Parathyroid adenoma (tissue), 2 donors: ENCODE measurements around the gene ARL2BP.

Experiments used
- H2AFZ ChIP-seq: fragments of 300-600 bp; sonication (generic); one replicate; pipeline ENCODE4 v1.7.0; 2017; ENCODE audit warnings: antibody characterized with exemption, mild to moderate bottlenecking
- H3K27ac ChIP-seq: fragments of 300-600 bp; sonication (generic); one replicate; pipeline ENCODE4 v1.7.0; 2017
- H3K27me3 ChIP-seq: fragments of 300-600 bp; sonication (generic); one replicate; pipeline ENCODE4 v1.7.0; 2017; ENCODE audit warnings: low read length; ENCODE audit not compliant: control insufficient read depth, insufficient read depth
- H3K36me3 ChIP-seq: fragments of 300-600 bp; sonication (generic); one replicate; pipeline ENCODE4 v1.7.0; 2017; ENCODE audit warnings: low read length; ENCODE audit not compliant: control insufficient read depth, insufficient read depth
- H3K4me1 ChIP-seq: fragments of 300-600 bp; sonication (generic); one replicate; pipeline ENCODE4 v1.7.0; 2017; ENCODE audit warnings: control low read depth
- H3K4me2 ChIP-seq: fragments of 300-600 bp; sonication (generic); one replicate; pipeline ENCODE4 v1.7.0; 2017; ENCODE audit warnings: low read length
- H3K4me3 ChIP-seq: fragments of 300-600 bp; sonication (generic); one replicate; pipeline ENCODE4 v1.7.0; 2017; ENCODE audit warnings: low read depth, low read length
- H3K79me2 ChIP-seq: fragments of 300-600 bp; sonication (generic); one replicate; pipeline ENCODE4 v1.7.0; 2017; ENCODE audit warnings: control low read depth
- H3K9ac ChIP-seq: fragments of 300-600 bp; sonication (generic); one replicate; pipeline ENCODE4 v1.7.0; 2017; ENCODE audit warnings: mild to moderate bottlenecking
- H3K9me3 ChIP-seq: fragments of 300-600 bp; sonication (generic); one replicate; pipeline ENCODE4 v1.7.0; 2017; ENCODE audit warnings: low read length; ENCODE audit not compliant: control insufficient read depth
- CTCF ChIP-seq: fragments of 300-600 bp; sonication (generic); IDR thresholded peaks from one replicate; pipeline ENCODE4 v1.7.0; 2017; ENCODE audit warnings: antibody characterized with exemption, mild to moderate bottlenecking
- donor health status: primary hyperparathyroidism.

The ARL2BP gene

GRCh38 chr16:57233944-57234706, 10.9 kb upstream of the ARL2BP start:
- Histone ChIP-seq H3K9ac (no peak overlapping the region), H3K4me3 (no peak overlapping the region)

GRCh38 chr16:57234707-57235092, 10.4 kb upstream of the ARL2BP start:
- H3K36me3 ChIP-seq: no peaks in the 10 kb centered on the region

More at GRCh38 chr16:57233944-57234706, 10.9 kb upstream of the ARL2BP start:
- H3K79me2 ChIP-seq: peaks cover 3% of the 10 kb centered on the region
- no peak overlapping the region for H2AFZ ChIP-seq
- no peak for TF ChIP-seq CTCF
- no peaks in the 10 kb centered on the region for H3K36me3 ChIP-seq
- peaks cover 12% of the 10 kb centered on the region for H3K4me1 ChIP-seq
- H3K9me3 ChIP-seq: no peaks in the 10 kb centered on the region
- no peak overlapping the region for H3K27ac ChIP-seq
- H3K4me2 ChIP-seq: no peak overlapping the region
- H3K27me3 ChIP-seq: no peaks in the 10 kb centered on the region

GRCh38 chr16:57235128-57236021, 9.7 kb upstream of the ARL2BP start:
- no peak overlapping the region for H2AFZ ChIP-seq
- H3K27me3 ChIP-seq: no peaks in the 10 kb centered on the region
- H3K79me2 ChIP-seq: peaks cover 3% of the 10 kb centered on the region
- no peak overlapping the region for H3K9ac ChIP-seq
- H3K4me1 ChIP-seq: peaks cover 12% of the 10 kb centered on the region
- TF ChIP-seq CTCF: no peak
- H3K4me2 ChIP-seq: no peak overlapping the region
- H3K9me3 ChIP-seq: no peaks in the 10 kb centered on the region
- no peak overlapping the region for H3K27ac ChIP-seq
- H3K4me3 ChIP-seq: no peak overlapping the region
- H3K36me3 ChIP-seq: no peaks in the 10 kb centered on the region

More at GRCh38 chr16:57234707-57235092, 10.4 kb upstream of the ARL2BP start:
- Histone ChIP-seq H3K9me3 (no peaks in the 10 kb centered on the region), H3K9ac (no peak overlapping the region), H3K27me3 (no peaks in the 10 kb centered on the region), H2AFZ (no peak overlapping the region), H3K4me2 (no peak overlapping the region), H3K27ac (no peak overlapping the region), H3K4me3 (no peak overlapping the region), H3K4me1 (peaks cover 12% of the 10 kb centered on the region), H3K79me2 (peaks cover 3% of the 10 kb centered on the region)
- no peak for TF ChIP-seq CTCF

GRCh38 chr16:57236022-57236350, 9.1 kb upstream of the ARL2BP start:
- Histone ChIP-seq H3K4me1 (peaks cover 12% of the 10 kb centered on the region), H3K36me3 (no peaks in the 10 kb centered on the region), H3K79me2 (peaks cover 3% of the 10 kb centered on the region), H3K27me3 (no peaks in the 10 kb centered on the region), H3K9me3 (no peaks in the 10 kb centered on the region), H3K4me2 (no peak overlapping the region), H3K9ac (no peak overlapping the region), H2AFZ (no peak overlapping the region), H3K4me3 (no peak overlapping the region), H3K27ac (no peak overlapping the region)
- no peak for TF ChIP-seq CTCF
